Thoracic aorta (tissue), 2 donors: Measurements from ENCODE around the gene DBF4B. TPM values are rescaled to one million over a fixed set of nuclear protein-coding genes. Genes with fewer than 3 reads are reported as not detected.
"Not testable (repeated sequence)": the region's sequence is repeated elsewhere in the genome, so short reads cannot be mapped to it uniquely, and the experiment has no call there.

ENCODE experiments used
- ATAC-seq: fragments of 150-250 bp; one replicate; pipeline ENCODE4 v1.8.0; 2017; ENCODE audit warnings: low read depth; ENCODE audit not compliant: insufficient number of reproducible peaks, low FRiP score
- DNase-seq: peaks from one replicate; pipeline ENCODE4 v3.0.0-alpha.2; 2020; ENCODE audit warnings: low spot score
- H3K27ac ChIP-seq, 2 donors: fragments of 200-600 bp; sonication (generic); 1 replicate in 1 of 2; 2 replicates in 1 of 2; pipeline ENCODE4 v1.5.1; 2016; ENCODE audit warnings: mild to moderate bottlenecking in 2 of 2, moderate library complexity in 2 of 2
- H3K27me3 ChIP-seq: fragments of 200-600 bp; sonication (generic); replicated peaks from 2 replicates; pipeline ENCODE4 v1.6.0; 2016; ENCODE audit warnings: mild to moderate bottlenecking; ENCODE audit not compliant: insufficient read depth
- H3K36me3 ChIP-seq: fragments of 200-600 bp; sonication (generic); one replicate; pipeline ENCODE4 v1.5.1; 2016
- H3K4me1 ChIP-seq, 2 donors: fragments of 200-600 bp; sonication (generic); 1 replicate in 1 of 2; 2 replicates in 1 of 2; pipeline versions ENCODE4 v1.5.1 to v1.6.0; 2016; ENCODE audit warnings: low read depth in 2 of 2, mild to moderate bottlenecking in 1 of 2; ENCODE audit not compliant: control insufficient read depth in 1 of 2
- H3K4me3 ChIP-seq: fragments of 200-600 bp; sonication (generic); 2 replicates; pipeline ENCODE4 v1.5.1; 2016; ENCODE audit warnings: mild to moderate bottlenecking
- H3K9me3 ChIP-seq: fragments of 200-600 bp; sonication (generic); 2 replicates; pipeline ENCODE4 v1.5.1; 2016
- CTCF ChIP-seq: fragments of 200-600 bp; sonication (generic); IDR thresholded peaks from one replicate; pipeline ENCODE4 v1.5.1; 2019; ENCODE audit warnings: antibody characterized with exemption
- total RNA-seq, 2 donors: library from RNA; depleted of rRNA; stranded (reverse); fragments of >200 nt; gene quantifications; one replicate each; pipeline versions ENCODE4 v1.1.0 to v1.2.3, GENCODE V29; 2016

The DBF4B gene
- total RNA-seq, 2 donors from 2014 or later: 5.7 to 7.8 TPM

GRCh38 chr17:44672479-44673093, 35.9 kb upstream of the DBF4B start:
- no peak for DNase-seq
- H3K9me3 ChIP-seq: no peaks in the 10 kb centered on the region
- no peak overlapping the region for H3K27ac ChIP-seq
- H3K36me3 ChIP-seq: no peaks in the 10 kb centered on the region
- TF ChIP-seq CTCF: peak; percentile 23
- no peak for ATAC-seq
- no peaks in the 10 kb centered on the region for H3K27me3 ChIP-seq
- H3K4me1 ChIP-seq: no peaks in the 10 kb centered on the region
- no peak overlapping the region for H3K4me3 ChIP-seq

DNA sequence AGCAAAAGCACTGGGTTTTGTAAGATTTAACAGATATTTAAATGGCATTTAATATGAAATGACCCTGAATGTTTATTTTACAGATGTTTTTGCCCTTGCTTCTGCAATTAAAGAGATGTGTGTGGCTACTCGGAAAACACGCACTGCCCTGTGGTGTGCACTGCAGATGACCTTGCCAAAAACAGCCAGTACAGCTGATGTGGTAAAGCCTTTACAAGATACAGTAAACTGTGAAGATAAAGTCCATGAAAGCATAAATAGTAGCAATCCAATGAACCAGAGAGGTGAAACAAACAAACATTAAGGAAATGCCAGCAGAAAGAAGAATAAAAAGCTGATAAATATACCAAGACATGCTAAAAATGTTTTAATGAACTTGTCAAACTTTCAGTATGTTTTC, 34.6 kb upstream of the DBF4B start:
- H3K27me3 ChIP-seq: no peaks in the 10 kb centered on the region
- no peaks in the 10 kb centered on the region for H3K9me3 ChIP-seq
- peaks cover 4% of the 10 kb centered on the region for H3K36me3 ChIP-seq
- H3K4me1 ChIP-seq: no peaks in the 10 kb centered on the region
- no peak overlapping the region for H3K4me3 ChIP-seq
- ATAC-seq (no peak), DNase-seq (no peak)
- TF ChIP-seq CTCF: no peak
- no peak overlapping the region for H3K27ac ChIP-seq

- Histone ChIP-seq H3K4me3 (no peak overlapping the region), H3K4me1 (no peaks in the 10 kb centered on the region), H3K27ac (no peak overlapping the region), H3K36me3 (peaks cover 20% of the 10 kb centered on the region), H3K9me3 (no peaks in the 10 kb centered on the region), H3K27me3 (no peaks in the 10 kb centered on the region)
- no peak for TF ChIP-seq CTCF
- ATAC-seq (no peak), DNase-seq (no peak)
Measured at GRCh38 chr17:44677136-44677535, 31.3 kb upstream of the DBF4B start.

DNA sequence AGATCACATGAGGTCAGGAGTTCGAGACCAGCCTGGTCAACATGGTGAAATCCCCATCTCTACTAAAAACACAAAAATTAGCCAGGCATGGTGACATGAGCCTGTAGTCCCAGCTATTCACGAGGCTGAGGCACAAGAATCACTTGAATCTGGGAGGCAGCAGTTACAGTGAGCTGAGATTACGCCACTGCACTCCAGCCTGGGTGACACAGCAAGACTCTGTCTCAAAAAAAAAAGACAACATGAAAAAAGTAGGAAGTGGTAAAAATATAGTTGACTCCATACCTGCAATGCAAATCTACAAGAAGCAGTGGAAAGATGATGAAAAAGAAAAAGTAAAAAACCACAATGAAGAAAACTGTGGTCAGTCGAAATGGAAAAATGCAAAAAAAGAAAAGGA, 25.2 kb upstream of the DBF4B start:
- not testable (repeated sequence) for H3K9me3 ChIP-seq, H3K4me3 ChIP-seq, H3K4me1 ChIP-seq, H3K27ac ChIP-seq, DNase-seq, H3K27me3 ChIP-seq, ATAC-seq
- H3K36me3 ChIP-seq: peaks cover 20% of the 10 kb centered on the region

- Histone ChIP-seq H3K4me3 (no peak overlapping the region), H3K9me3 (no peaks in the 10 kb centered on the region), H3K4me1 (peaks cover 0 to 19% of the 10 kb centered on the region in 2 donors), H3K27me3 (no peaks in the 10 kb centered on the region), H3K27ac (no peak overlapping the region), H3K36me3 (no peaks in the 10 kb centered on the region)
- ATAC-seq (no peak), DNase-seq (no peak)
- no peak for TF ChIP-seq CTCF
Measured at GRCh38 chr17:44687756-44688155, 20.7 kb upstream of the DBF4B start.

DNA sequence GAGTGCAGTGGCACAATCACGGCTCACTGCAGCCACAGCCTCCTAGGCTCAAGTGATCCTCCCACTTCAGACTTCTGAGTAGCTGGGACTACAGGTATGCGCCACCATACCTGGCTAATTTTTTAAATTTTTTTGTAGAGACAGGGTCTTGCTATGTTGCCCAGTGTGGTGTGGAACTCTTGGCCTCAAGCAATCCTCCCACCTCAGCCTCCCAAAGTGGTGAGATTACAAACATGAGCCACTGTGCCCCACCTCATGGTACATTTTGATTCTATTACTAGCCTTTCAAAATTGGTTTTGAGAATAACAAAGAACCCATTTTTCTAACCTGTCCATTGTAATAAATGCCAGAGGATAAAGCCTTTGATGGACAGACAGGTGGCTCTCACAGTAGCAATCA, 20.3 kb upstream of the DBF4B start:
- Histone ChIP-seq H3K9me3 (no peaks in the 10 kb centered on the region), H3K4me1 (peaks cover 0 to 19% of the 10 kb centered on the region in 2 donors), H3K27me3 (no peaks in the 10 kb centered on the region), H3K27ac (no peak overlapping the region), H3K36me3 (no peaks in the 10 kb centered on the region), H3K4me3 (peak overlapping the region; percentile 79)
- TF ChIP-seq CTCF: no peak
- ATAC-seq (no peak), DNase-seq (no peak)
